HL-60/S4 treated with retinoic acid at 250 ng/mL for 4 days and 3 days (cell line): ENCODE results near the gene CSMD2.
"Not testable (repeated sequence)": the region's sequence is repeated elsewhere in the genome, so short reads cannot be mapped to it uniquely, and the experiment has no call there.

Experiments used
- in situ Hi-C: fragments of 300-500 bp; cut with MboI; formaldehyde crosslinking; loops from 2 replicates; pipeline ENCODE4 v1.7.0; 2022; ENCODE audit warnings: low sequenced_read_pairs

Gene CSMD2

GRCh38 chr1:34164771-34165391 lies at the start of gene CSMD2:
Gene CSMD2 (minus strand): TSS chr1:34165230. CDS start chr1:34165097, 133 bp downstream.
- in situ Hi-C loops, result no loop called here

- in situ Hi-C loops, result no loop called here
These were observed 48.9 kb upstream of the CSMD2 start for GRCh38 chr1:34213956-34214355.

- in situ Hi-C loops, result no loop called here
These were observed 47.6 kb upstream of the CSMD2 start for GRCh38 chr1:34212673-34213072.

GRCh38 chr1:34199927-34200326 lies 34.9 kb upstream of the CSMD2 start:
- in situ Hi-C loops, result no loop called here

- in situ Hi-C loops, result no loop called here
These were observed 27.6 kb upstream of the CSMD2 start for GRCh38 chr1:34192621-34193020.

- in situ Hi-C loops, result no loop called here
These were observed 25.7 kb upstream of the CSMD2 start for GRCh38 chr1:34190692-34191091.

- in situ Hi-C loops, result no loop called here
These were observed 24.0 kb upstream of the CSMD2 start for GRCh38 chr1:34188985-34189384.

GRCh38 chr1:34188418-34188817 lies 23.4 kb upstream of the CSMD2 start:
- in situ Hi-C loops, result no loop called here

GRCh38 chr1:34186741-34187494 lies 21.9 kb upstream of the CSMD2 start:
- in situ Hi-C loops, result no loop called here

GRCh38 chr1:34183381-34183780 lies 18.4 kb upstream of the CSMD2 start:
- in situ Hi-C loops, result not testable (repeated sequence)

- in situ Hi-C loops, result no loop called here
These were observed 13.0 kb upstream of the CSMD2 start for GRCh38 chr1:34178072-34178471.

- in situ Hi-C loops, result no loop called here
These were observed 12.0 kb upstream of the CSMD2 start, which contains the start of gene C1orf94 for GRCh38 chr1:34176830-34177603. Gene C1orf94 (plus strand): TSS chr1:34176907. CDS start chr1:34177790, 883 bp downstream.

GRCh38 chr1:34175744-34176143 lies 10.7 kb upstream of the CSMD2 start:
- in situ Hi-C loops, result no loop called here

- in situ Hi-C loops, result no loop called here
These were observed 2.4 kb upstream of the CSMD2 start for GRCh38 chr1:34167389-34167788.

- in situ Hi-C loops, result no loop called here
These were observed 1.8 kb upstream of the CSMD2 start for GRCh38 chr1:34166625-34167361.

GRCh38 chr1:34166191-34166624 lies 1.2 kb upstream of the CSMD2 start:
- in situ Hi-C loops, result no loop called here

- in situ Hi-C loops, result no loop called here
These were observed 442 bp upstream of the CSMD2 start for GRCh38 chr1:34165422-34165921.

- in situ Hi-C loops, result no loop called here
These were observed 968 bp downstream of the CSMD2 start for GRCh38 chr1:34163792-34164731.
